Islet precursor cell (in vitro differentiated cells): ENCODE data around the gene DNAJC16.

Experiments used
- DNase-seq: peaks from one replicate; pipeline ENCODE4 v3.0.0-alpha.2; 2018

Gene DNAJC16

GRCh38 chr1:15624133-15624714, 97.6 kb downstream of the DNAJC16 start:
- no peak for DNase-seq

- no peak for DNase-seq
These were observed 98.6 kb downstream of the DNAJC16 start for GRCh38 chr1:15625056-15625917.
